NK-92 (cell line): ENCODE measurements around the gene CMC1.

ENCODE experiments used
- DNase-seq: peaks from one replicate; lab custom pipeline; 2025; ENCODE audit not compliant: unreplicated experiment; lab: John Stamatoyannopoulos, UW

Gene CMC1

DNA sequence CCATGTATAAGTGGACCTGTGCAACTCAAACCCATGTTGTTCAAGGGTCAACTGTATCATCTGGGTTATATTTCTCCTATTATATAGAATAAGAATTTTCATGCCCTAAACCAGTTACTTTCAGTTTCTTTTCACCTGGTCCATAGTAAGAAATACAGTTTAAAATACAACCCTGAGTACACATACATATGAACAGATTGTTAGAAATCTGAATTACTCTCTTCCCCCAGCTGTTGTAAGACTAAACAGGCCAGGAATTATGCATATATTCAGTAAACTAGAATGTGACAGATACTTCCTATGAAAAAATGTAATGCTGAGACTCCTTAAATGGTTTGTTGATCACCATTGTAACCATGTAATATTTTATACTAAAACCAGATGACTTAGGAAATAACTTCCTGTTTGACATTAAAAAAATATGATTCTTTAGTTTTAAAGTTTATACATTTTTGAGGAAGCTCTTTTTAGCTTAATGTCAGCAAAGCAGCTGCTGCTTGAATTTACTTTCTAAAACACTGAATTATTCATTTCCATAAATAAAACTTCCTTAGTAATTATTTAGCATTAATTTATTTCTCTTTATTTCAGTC, 54.6 kb downstream of the CMC1 start:
- DNase-seq = no peak

DNA sequence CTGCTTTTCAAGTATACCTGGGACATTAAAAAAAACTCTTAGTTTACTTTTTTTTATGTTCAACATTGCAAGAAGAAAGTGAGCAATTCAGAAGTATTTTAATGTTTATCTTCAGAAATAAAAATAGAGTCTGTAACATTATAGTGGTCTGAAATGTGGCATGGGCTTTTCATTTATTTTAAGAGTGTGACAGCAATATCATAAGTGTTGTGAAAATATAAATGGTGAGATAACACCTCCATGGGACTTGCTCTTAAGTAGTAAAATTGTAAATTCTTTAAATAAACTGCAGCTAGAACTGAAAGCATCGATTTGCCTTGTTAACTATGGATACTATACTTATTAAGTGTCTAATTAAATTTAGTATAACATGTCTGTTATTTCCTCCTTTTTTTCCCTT, 58.3 kb downstream of the CMC1 start:
- no peak for DNase-seq

DNA sequence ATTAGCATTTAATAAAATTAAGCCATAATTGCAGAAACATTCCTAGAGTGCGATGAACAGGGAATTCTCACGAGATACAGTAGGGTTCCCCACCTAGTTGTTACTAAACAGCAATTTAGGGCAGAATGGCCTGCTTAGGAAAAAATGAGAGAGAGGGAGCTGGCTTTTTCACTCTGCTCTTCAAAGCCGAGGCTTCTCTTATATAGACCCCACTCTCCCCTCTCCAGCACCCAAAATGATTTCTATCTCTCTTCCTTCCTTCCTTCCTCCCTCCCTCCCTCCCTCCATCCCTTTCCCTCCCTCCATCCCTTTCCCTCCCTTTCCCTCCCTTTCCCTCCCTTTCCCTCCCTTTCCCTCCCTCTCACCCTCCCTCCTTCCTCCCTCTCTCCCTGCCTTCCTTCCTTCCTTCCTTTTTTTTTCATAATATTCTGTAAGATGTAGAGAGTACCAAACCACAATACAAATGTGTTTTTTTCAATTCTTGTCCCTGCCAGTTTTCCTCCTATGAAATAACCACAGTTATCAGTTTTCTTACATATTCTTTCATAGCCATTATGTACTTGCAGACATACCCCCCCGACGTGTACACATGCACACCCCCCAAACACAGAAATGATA, 59.0 kb downstream of the CMC1 start:
- no peak for DNase-seq

DNA sequence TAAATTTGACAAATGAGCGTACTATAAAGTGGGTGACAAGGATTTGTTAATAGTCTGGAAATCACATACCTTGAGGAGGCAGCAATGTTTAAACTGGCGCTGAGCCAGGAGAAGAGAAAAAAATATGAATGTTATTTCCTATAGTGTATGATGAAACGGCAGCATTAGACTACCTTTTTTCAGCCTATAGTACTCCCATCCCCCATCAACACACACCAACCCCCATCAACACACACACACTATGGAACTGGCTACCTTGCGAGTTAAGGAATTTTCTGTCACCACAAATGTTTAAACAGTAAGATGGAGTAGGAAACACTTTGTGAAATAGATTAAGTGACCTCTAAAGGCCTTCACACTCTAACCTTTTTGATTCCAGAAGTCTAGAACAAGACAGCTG, 60.3 kb downstream of the CMC1 start:
- DNase-seq = no peak

DNA sequence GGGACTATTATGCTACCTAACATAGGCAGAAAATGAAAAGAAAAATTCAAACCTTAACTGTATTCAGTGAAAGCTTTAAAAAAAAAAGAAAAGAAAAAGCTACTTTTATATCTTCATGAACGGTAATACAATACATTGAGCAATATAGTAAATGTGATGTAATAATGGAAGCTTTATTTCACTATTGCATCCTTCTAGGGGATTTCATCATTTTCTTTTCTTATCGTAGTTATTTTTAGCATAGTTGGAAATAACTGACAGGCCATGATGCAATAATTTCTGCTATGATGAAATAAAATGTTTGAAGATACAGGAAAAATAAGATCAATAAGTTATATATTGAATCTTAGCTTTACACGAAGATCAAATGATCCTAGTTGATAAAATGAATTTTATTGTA, 66.8 kb downstream of the CMC1 start:
- no peak for DNase-seq

DNA sequence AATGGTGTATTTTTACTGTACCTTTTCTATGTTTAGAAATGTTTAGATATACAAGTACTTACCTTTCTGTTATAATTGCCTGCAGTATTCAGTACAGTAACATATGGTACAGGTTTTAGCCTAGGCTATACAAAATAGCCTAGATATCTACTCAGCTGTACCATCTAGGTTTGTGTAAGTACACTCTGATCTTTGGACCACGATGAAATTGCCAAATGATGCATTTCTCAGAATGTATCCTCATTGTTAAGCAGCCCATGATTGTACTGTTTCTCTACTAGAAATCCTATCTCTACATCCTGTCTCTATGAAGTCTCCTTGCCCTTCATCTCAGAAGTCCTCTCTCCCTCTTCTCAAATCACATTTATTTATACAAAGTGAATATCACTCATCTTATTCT, 74.3 kb downstream of the CMC1 start:
- DNase-seq = no peak

DNA sequence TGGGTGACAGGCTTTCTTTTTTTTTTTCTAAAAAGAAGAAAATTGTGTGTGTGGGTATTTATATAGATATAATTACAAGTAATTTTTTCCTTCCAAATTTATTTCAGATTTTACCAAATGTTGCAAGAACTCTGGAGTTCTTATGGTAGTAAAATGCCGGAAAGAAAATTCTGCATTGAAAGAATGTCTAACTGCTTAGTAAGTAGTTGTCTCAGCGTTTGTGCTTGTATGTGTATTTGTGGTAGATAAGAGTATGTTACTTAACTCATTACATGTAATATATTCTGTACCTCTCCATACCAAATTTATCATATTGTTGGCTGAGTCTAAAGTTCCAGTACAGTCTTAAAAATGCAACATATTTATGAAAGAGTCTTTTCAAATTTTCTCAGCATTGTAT, 74.8 kb downstream of the CMC1 start:
- DNase-seq = no peak

DNA sequence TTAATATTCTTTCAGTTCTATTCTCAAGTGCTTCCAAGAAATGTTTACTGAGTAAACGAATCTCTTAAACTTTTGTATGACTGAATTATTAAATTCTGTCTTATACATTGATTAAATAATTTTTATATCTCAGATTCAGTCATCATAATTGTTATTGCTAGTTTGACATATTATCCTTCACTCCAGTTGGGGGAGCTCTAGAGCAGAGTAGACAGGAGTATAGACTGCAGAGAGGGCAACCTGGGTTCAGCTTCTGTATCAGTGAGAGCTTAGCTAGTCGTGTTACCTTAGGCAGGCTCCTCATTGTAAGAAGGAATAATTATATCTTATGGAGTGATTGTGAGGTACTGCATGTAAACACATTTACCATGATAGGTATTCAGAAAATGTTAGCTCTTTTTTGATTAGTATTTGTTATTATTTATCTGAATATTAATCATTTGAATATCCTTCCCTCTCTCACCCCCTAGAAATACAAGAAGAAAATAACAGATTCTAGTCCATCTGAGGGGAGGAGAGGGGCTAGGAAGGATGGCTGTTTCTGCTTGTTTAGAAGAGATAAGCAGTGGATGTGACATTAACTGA, 76.1 kb downstream of the CMC1 start:
- DNase-seq = no peak

DNA sequence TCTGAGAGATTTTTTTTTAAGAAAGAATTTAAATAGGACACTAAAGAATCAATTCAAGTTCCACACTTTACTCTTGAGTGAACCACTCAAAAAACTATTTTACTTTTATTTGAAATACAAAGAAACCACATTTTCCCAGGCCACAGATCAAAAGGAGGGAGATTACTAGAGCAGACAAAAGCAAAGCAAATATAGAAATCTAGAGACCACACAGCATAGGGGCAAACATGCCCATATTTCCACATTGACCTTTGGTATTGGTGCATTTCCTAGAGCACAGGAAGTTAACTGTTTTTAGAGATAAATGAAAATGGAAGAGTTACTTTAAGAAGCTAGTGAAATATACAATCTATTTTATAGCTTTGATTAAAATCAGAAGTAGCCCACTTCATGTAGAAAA, 79.6 kb downstream of the CMC1 start:
- no peak for DNase-seq

DNA sequence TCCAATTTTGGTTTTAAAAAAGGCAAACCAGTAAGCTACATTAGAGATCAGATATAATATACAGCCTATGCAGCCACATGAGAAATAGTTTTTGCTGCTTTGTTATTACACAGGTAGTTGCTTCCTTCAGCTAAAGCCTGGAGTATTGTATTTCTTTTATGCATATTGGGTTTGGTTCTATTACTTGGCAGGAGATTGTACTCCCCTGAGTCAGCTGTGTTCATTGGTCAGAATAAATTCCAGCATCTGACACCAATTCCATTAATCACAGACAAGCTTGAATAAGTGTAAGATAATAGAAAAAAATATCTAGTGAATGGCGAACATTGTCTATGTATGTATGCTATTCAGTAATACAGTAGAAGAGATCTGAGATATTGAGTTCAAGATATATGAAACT, 81.0 kb downstream of the CMC1 start:
- DNase-seq = no peak

DNA sequence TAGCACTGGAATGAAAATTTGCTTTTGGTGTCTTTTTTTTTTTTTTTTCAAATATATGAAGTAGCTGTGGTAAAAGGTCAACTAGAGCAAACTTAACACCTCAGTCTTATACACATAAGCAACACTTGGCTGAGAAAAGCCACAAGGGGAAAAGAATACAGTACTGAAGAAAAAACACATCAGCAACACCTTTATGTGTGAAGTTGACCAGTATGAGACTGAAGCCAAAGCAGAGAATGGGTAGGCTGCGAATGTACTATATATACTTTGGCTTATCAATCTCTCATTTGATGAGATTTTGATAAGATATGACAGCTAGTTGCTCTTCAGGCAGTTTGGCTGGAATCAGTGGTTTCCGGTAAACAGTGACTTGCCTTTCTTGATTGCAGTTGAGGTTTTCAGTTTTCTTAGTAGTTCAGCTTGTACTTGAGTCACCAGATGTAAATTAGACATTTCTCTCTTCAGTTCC, 85.1 kb downstream of the CMC1 start:
- DNase-seq = no peak

DNA sequence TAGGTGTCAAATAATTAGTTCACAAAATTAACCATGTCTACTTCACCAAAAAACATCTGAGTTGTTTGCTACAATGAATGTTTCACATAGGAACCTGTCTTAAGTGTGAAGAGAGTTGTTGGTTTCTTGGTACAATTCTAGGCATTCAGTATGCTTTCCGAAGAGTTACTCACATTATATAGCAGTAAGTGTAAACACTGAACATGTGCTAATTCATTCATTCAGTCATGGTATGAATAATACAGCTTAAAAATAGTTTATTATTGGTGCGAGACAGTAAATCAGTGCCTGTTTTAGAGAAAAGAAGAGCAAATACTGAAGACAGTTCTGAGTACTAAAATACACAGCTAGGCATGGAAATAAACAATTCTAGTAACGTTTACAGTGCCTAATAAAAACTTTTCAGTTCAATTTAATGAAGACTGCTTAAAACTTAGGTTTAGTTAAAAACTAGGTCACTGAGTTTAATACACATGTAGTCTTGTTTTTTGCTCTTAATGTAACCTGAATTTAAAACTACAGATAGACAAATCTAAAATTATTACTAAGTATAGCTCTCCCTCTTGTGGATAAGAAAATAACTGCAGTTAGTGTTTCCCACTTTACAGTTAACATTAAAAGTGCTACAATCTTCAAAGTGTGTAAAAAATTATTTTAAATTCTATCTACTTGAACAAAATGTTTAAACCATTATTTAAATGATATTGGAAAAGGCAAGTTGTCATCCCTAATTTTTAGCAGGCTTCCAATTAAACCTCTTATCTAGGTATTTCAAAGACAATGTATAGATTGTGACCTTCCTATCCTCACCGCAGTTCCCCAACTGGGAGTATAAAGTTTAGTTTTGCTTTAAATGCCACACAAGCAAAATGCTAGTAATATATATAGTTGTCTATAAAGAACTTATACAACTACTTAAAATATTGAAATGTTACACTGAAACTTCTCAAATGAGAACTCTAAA, 87.1 kb downstream of the CMC1 start:
- DNase-seq = no peak

DNA sequence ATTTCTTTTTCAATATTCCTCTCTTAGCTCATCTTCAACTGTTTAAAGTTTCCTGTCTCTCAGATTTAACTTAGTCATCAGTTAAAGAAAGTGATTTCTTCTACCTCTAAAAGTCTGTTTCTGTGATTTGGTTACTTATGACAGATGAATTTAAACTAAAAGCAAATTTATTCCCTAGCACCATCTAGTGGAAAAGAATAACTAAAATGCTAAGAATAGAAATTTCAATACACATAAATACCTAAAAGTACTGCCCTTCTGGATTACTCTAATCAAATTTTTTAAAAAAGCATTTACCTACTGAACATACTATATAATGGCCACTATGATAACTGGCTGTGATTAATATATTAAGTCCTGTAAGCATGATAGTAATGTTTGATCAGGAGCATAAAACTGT, 93.1 kb downstream of the CMC1 start:
- DNase-seq = no peak

DNA sequence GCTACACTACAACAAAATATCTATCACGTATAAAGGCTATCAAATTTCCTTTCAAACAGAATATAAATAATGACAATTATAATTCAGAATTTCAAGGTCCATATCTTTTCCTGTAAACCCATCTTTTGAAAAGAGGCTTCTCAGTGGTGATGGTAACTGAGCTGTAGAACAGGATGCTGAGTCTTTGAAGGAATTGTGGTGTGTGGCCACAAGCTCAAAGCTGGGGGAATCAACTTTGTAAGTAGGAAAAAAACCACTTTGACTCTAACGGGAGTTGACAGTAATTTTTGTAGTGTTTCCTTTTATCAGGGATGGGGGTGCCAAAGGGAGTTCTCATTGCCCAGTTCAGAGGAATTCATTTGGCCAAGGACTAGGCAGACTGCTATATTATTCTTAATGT, 93.8 kb downstream of the CMC1 start:
- DNase-seq = no peak

DNA sequence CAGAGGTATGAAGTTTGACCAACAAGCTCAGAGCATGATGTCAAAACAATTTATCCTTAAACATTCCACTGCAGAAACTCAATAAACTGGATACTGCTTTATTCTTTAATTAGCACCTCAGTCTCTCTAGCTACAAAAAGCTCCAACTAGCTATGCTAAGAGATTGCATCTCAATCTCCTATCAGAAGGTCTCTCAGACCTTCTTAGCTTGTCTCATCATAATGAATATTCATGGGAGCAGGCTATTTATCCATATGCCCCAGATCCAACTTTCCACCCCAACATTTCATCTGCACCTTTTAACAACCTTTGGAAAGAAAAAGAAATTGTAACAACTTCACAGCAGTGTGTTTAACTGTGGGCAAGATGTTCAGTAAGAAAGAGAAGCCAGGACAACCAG, 95.8 kb downstream of the CMC1 start:
- no peak for DNase-seq

DNA sequence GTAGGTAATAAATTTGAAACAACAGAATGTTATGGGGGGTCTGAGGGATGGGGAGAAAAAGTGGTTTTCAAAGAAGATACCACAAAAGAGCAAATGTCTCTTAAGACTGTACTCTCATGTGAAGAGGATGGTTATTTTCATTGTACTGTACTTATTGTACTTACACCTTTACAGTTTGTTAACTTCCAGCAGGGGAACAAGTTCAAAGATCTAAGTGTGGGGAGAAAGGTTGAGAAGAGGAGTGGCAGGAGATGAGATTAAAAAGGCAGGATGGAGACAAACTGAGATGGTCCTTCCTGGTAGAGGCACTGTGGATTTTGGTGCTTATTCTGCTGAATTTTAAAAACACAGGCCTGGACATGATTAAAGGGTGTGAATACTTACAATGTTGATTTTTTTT, 101.7 kb downstream of the CMC1 start:
- DNase-seq = no peak

DNA sequence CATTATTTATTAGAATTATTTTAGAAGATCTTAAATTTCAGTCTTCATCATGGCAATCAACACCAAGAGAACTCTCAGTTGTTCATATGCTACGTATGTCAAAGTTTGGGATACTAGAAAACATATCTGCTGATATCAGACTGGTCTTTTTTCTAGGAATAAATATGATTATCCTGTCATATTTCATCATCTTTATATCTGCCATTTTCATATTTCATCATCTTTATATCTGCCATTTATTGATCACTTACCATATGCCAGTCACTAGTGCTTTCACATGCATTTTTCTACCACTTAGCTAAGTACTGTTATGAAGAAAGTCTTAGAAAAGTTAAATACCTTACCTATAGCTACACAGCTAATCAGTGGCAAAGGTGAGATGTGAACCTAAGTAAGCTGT, 104.3 kb downstream of the CMC1 start:
- DNase-seq = no peak

DNA sequence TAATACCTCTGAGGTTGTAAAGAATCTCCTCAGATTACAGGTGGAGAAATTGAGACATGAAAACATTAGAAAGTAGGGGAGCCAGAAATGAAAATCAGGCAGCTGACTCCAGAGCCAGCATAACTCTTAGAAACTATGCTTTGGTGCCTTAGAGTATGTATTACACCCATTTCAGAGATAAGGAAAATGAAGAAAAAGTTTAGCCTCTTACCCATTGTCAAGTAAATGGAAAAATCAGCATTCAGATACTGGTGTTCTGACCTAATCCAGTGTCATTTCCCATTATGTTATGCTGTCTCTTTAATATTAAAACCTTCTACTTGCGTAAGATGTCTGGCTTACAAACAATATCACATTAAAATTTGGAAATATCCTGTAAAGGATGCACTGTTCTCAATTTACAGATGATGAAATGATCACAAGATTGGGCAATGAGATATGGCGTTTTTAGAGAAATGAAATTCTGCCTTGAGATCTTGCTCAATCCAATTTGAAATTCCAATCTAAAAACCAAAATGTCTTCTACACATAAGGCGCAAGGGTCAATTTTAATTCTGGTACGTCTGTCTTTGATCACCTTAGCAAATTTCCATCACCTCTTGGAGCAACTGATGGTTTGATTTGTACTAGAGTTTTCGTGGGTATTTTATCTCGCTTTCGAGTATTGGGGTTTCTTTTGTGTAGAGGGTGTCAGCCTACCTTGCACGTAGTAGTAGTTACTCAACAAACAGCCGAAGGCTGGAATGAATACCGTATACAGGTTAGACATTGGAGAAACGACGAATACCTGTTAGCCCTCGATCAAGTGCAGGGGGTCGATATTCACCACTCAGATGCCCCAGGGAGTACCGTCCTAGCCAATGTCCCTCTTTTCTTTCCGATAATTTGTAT, 106.2 kb downstream of the CMC1 start:
- DNase-seq = no peak

DNA sequence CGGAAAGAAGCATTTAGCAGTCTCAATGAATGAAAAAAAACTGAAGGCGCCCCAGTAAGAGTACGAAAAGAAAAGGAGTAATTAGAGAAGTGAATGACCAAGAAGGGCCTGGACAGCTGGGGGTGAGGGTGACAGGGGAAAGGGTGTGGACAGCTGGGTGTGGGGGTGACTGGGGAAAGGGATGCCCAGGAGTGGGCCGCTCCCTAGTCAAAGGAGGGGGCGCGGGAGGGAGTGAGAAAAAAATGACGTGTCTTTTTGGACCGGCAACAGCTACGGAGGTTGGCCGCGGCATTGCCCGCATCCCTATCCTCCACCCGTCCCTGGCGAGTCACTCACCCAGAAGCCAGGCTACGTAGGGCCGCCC, 106.8 kb downstream of the CMC1 start:
- no peak for DNase-seq

DNA sequence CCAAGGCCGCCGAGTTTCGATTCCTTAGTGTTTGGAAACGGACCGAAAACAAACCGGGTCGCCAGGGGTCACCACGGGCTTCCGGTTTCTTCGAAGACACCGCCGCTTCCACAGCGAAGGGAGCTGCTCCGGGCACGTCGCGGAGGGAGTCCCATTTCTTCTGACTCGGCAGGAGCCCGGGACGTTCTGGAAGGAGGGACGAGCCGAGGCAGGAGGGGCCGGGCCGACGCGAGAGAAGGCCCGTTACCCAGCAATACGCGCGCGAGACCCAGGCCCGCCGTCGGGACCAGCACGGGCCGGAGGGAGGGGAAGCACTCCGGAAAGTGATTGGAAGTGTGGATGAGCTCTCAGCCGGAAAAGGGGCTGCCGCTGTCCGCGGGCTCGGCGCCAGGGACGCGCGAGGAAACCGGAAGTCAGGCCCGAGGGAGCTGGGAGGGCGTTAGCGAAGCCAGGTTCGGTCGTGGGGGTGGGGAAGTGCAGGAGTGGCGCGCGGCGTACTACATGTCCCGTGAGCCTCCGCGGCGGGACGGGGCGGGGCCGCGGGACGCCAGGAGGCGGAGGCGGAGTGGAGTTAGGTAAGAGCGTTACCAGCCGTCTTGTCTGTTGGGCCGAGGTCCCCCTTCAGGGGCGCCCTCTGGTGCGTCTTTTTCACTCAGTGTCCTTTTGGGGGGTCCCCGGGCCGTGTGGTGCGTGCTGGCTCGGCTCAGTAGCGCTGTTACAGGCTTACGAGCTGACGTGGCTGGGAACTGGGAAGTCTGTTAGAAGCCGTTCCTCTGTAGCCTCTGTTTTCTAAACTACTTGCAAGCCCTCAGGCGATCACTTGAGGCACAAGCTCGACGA, 107.4 kb downstream of the CMC1 start, which contains the start of the genes AZI2 and ZCWPW2:
AZI2 (minus strand) TSS at position 196 of the 840 bp plus-strand sequence. CDS start 8,207 bp downstream, outside the sequence.
ZCWPW2 (plus strand) TSS at position 93 of the 840 bp plus-strand sequence. CDS start 64,348 bp downstream, outside the sequence.
- peak; percentile 38 for DNase-seq
